Mucosa of descending colon (tissue), 3 donors: Measurements from ENCODE around the gene KIF16B. TPM values are rescaled to one million over a fixed set of nuclear protein-coding genes. Genes with fewer than 3 reads are reported as not detected.
"Not testable (repeated sequence)": the region's sequence is repeated elsewhere in the genome, so short reads cannot be mapped to it uniquely, and the experiment has no call there.

Experiments
- ATAC-seq: fragments of 200-7000 bp; cut with Tn5 transposase; one replicate; pipeline ENCODE4 v1.9.1; 2020; ENCODE audit warnings: mild to moderate bottlenecking, moderate library complexity
- DNase-seq, 3 donors: peaks; one replicate each; pipeline ENCODE4 v3.0.0-alpha.2; 2020
- H3K36me3 ChIP-seq: fragments of 200-600 bp; one replicate; pipeline ENCODE4 v1.8.0; 2021; ENCODE audit warnings: low read depth, mild to moderate bottlenecking
- H3K4me1 ChIP-seq: fragments of 200-600 bp; one replicate; pipeline ENCODE4 v1.8.0; 2021; ENCODE audit warnings: low read depth, mild to moderate bottlenecking
- H3K4me3 ChIP-seq: fragments of 200-600 bp; one replicate; pipeline ENCODE4 v1.8.0; 2021; ENCODE audit warnings: mild to moderate bottlenecking
- H3K9me3 ChIP-seq: fragments of 200-600 bp; one replicate; pipeline ENCODE4 v1.8.0; 2021; ENCODE audit warnings: mild to moderate bottlenecking
- CTCF ChIP-seq: fragments of 200-600 bp; IDR thresholded peaks from one replicate; pipeline ENCODE4 v1.8.0; 2022; ENCODE audit warnings: antibody characterized with exemption, mild to moderate bottlenecking
- intact Hi-C, 2 donors: fragments of 100-400 bp; cut with DNase I in 1 of 2; cut with micrococcal nuclease in 1 of 2; formaldehyde crosslinking; loops; one replicate each; pipeline versions ENCODE4 v1.11.0 to v1.11.1; 2022; cut with DNase I, micrococcal nuclease
- total RNA-seq, 3 donors: library from RNA; stranded (reverse); fragmentation: NEBNext Ultra II Directional in 2 of 3; extraction: Animal tissue kit (Norgen Biotek cat#: 25700) in 2 of 3; gene quantifications; one replicate each; pipeline versions ENCODE4 v1.2.1 to v1.2.4, GENCODE V29; 2021 to 2023
- donor health status: DM: no; HTN: no; CAD: no; lungs with moderate emphysema.
- donor health status: DM: no; HTN: no; CAD: no.
- donor health status: DM: no; HTN: yes; CAD: no.

KIF16B gene
- total RNA-seq, 3 donors from 2014 or later, result 48.5 to 81.7 (median 65.1) TPM

GRCh38 chr20:16261733-16262273, 311.4 kb downstream of the KIF16B start:
- DNase-seq (no peak), ATAC-seq (no peak)
- Histone ChIP-seq H3K4me3 (no peak overlapping the region), H3K4me1 (no peaks in the 10 kb centered on the region), H3K36me3 (no peaks in the 10 kb centered on the region), H3K9me3 (peaks cover 4% of the 10 kb centered on the region)
- intact Hi-C loops, result no loop called here
- no peak for TF ChIP-seq CTCF

- no peak for TF ChIP-seq CTCF
- H3K9me3 ChIP-seq, result no peaks in the 10 kb centered on the region
- DNase-seq (no peak), ATAC-seq (no peak)
- no peak overlapping the region for H3K4me3 ChIP-seq
- H3K36me3 ChIP-seq, result no peaks in the 10 kb centered on the region
- no peaks in the 10 kb centered on the region for H3K4me1 ChIP-seq
- intact Hi-C loops, result no loop called here
These were observed 312.3 kb downstream of the KIF16B start for GRCh38 chr20:16260911-16261310.

GRCh38 chr20:16260133-16260532, 313.1 kb downstream of the KIF16B start:
- not testable (repeated sequence) for H3K9me3 ChIP-seq, H3K4me3 ChIP-seq, ATAC-seq

GRCh38 chr20:16258766-16259165, 314.5 kb downstream of the KIF16B start:
- DNase-seq (no peak), ATAC-seq (no peak)
- TF ChIP-seq CTCF, result no peak
- H3K36me3 ChIP-seq, result no peaks in the 10 kb centered on the region
- intact Hi-C loops, result no loop called here
- H3K4me3 ChIP-seq, result no peak overlapping the region
- no peaks in the 10 kb centered on the region for H3K9me3 ChIP-seq
- H3K4me1 ChIP-seq, result no peaks in the 10 kb centered on the region

More at GRCh38 chr20:16260133-16260532, 313.1 kb downstream of the KIF16B start:
- intact Hi-C loops, DNase-seq, H3K4me1 ChIP-seq, H3K36me3 ChIP-seq: not testable (repeated sequence)

- no peak for DNase-seq
- no peak overlapping the region for H3K4me3 ChIP-seq
- no peaks in the 10 kb centered on the region for H3K4me1 ChIP-seq
- no peak for TF ChIP-seq CTCF
- no peaks in the 10 kb centered on the region for H3K36me3 ChIP-seq
- no peaks in the 10 kb centered on the region for H3K9me3 ChIP-seq
- ATAC-seq, result no peak
- intact Hi-C loops, result no loop called here
These were observed 315.3 kb downstream of the KIF16B start for GRCh38 chr20:16257813-16258430.

- Histone ChIP-seq H3K4me1 (no peaks in the 10 kb centered on the region), H3K4me3 (no peak overlapping the region), H3K36me3 (no peaks in the 10 kb centered on the region), H3K9me3 (no peaks in the 10 kb centered on the region)
- intact Hi-C loops, result no loop called here
- DNase-seq (no peak), ATAC-seq (no peak)
- no peak for TF ChIP-seq CTCF
These were observed 316.2 kb downstream of the KIF16B start for GRCh38 chr20:16257021-16257420.
